ENCODE data around the gene C12orf42.

Gene C12orf42

DNA sequence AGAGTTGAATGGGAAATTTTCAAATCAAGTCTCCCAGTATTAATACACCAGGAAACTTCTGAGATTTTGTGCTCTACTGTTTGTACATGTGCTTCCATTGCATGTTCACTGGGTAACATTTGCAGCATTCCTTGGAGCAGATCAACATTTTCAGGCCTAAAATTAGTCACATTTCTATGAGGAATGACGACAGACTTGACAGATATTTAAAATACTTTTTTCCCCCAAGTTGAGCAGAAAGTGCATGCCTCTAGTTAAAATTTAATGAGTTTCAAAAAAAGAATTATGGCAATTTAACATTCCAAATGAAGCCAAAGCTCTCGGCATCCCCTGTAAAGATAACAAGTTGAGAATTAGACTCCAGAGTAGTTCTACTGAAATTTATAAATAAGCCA lies 72.3 kb downstream of the C12orf42 start:
- DNase-seq: no peak

DNA sequence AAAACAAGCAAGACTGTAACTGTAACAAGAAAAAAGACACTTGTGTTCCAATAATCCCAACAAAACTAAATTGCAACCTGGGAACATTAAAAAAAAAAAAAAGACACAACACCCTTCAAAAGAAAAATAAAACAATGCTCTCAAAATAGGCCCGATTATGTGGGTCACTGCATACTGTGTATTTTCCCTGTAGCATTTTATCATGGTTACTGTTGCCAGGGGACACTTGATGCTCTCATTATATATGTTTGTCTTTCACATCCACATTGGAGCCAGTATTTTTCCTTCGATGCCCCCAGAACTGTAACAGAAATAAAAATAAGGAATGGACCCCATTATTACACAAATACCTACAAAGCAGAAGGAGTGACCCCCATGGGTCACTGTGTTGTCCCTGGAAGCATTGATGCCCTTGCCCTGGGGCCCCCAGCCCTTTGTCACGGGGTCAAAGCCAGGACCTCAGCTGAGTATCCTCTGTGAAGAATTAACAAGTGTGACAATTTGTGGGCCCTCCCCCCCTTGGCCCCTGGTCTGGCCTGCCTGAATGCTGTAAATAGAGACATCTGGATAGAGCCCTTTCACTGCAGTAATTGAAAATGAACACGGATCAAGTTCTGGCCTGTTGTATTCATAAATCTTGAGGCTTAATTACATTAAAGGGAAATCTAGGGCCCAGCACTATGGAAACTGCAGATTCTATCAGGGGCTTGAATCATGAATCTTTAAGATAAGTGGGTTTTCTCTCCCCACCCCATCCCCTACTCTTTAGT lies 72.8 kb downstream of the C12orf42 start:
- DNase-seq: no peak

DNA sequence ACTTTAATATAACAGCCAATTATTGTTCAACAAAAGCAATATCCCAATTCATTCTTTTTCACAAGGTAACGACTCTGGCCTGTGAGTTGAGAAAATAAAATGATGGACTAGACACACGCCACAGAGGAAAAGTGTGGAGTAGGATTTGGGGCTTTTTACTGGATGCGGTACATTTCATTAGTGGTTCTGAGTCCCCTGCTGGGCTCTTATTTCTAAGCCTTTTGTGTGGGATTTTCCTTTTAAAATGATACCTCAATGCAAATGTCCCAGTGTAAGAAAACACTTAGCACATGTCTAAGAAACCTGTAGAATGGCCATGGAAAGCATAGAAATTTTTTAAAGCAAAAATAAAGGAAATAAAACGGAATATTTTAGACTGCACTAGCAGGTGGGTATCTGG lies 73.4 kb downstream of the C12orf42 start:
- DNase-seq: no peak

DNA sequence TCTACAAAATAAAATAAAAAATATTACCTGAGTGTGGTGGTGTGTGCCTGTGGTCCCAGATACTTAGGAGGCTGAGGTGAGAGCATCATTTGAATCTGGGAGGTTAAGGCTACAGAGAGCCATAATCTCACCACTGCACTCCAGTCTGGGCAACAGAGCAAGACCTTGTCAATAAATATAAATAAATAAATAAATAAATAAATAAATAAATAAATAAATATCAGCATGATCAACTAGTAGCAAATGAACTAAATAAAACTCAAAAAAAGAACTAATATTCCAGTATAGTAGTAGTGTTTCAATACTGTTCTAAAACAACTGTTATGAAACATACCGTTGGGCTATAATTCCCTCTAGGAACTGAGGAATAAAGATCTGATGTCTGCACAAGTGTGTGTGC lies 74.4 kb downstream of the C12orf42 start:
- DNase-seq: no peak

DNA sequence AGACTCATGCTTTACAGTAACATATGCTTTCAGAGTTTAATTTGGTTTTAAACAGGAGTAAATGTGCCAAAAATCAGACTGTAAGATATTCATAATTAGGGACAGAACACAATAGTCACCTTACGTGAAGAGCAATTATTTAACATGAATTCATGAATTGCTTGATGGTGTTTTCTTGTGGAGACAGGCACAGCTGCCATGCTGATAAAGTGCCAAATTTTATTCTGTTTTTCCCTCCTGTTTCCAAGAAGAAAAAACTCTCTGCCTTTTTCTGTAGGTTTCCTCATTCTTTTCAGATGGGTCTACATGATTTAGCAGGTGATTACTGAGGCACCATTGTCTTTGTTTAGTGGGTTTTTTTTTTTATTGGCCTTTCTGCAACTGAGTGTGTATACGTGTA lies 80.1 kb downstream of the C12orf42 start:
- DNase-seq: no peak

DNA sequence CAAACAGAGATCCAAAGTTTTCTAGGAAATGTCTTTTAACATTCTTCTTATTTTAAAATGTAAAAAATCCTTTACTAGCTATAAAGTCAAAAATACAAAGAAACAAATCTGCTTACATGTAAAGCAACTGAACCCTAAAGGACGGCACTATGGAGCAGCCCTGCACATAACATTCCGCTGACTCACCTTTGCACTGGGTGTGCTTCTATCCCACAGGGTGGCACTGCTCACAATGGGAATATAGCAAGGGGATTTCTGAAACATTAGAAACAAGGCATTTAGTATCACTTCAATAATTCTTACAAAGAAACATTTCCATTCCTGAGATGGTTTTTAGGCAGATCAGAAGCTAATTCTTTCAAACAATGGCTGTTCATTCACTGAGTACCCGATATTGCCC lies 94.3 kb downstream of the C12orf42 start:
- DNase-seq: no peak

DNA sequence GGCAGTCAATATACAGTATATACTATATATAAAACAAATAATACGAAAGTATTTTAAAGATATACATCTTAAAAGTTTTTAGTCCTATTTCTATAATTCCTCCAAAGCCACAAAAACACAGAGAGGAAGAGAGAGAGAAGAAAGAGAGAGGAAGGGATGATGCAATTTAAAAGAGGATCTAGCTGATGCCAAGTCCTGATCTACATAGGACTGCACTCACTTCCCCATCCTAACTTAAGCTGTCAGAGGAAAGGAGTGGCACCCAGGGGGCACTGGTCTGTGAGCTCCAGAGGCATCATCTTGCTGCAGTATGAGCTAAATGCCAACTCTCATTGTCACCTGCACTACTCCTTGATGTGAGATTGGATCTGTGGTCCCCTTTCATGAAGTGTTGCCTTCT lies 95.8 kb downstream of the C12orf42 start:
- no peak for DNase-seq

DNA sequence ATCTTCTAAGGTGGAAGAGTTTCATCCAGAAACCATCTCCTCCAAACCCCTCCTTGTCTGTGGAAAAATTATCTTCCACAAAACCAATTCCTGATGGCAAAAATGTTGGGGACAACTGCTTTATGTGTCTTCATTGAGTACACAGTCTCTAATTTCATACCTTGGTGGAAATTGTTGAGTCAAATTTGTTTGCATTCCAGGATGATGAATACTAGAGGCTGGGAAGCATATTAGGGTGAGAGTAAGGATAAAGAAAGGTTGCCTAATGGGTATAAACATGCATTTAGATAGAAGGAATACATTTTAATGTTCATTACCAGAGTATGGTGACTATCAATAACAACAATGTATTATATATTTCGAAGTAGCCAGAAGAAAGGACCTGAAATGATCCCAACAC lies 98.2 kb downstream of the C12orf42 start:
- no peak for DNase-seq

DNA sequence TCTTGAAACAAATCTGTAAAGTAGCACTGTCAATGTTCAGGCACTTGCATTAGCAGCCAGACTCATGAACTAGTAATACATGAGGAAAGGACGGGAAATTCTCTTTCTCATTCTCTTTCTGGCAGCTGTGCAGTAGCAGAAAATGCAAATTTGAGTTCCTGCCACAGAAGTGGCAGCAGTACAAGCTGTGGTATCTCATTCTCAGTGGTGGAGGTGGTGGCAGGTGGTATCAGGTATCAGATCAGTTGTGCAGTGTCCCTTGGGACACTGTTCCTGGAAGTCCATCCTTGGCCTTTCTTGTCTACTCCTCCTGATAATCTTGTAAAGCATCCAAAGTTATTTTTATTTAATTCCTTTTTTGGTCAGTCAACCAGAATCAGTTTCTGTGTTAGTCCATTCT lies 103.0 kb downstream of the C12orf42 start:
- DNase-seq: no peak

DNA sequence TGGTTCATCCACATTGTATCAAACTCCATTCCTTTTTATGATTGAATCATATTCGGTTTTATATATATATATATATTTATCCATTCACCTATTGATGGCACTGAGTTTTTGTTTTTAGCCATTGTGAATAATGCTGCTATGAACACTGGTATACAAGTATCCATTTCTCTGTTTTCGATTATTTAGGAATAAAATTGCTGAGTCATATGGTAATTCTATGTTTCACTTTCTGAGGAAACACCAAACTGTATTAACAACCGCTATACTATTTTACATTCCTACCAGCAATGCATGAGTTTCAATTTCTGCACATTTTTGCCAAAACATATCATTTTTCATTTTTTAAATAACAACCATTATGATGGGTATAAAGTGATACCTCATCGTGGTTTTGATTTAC lies 104.7 kb downstream of the C12orf42 start:
- no peak for DNase-seq

DNA sequence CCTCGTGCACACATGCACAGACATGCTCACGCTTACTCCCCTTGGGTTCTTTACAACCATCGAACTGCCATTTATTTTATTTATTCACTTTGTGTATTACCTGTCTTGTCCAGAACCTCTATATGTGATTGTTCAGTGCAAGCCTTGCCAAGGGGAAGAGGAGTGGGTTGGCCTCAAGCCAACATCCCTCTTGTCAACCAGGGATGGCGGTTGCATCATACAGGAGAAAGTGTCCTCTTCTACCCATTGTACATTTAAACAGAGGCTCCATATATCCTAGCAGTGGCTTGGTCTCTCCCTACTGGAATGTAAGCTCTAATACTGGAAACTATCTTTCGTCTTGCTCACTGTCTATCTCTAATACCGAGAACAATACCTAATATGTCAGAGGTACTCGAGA lies 108.4 kb downstream of the C12orf42 start:
- DNase-seq: no peak

DNA sequence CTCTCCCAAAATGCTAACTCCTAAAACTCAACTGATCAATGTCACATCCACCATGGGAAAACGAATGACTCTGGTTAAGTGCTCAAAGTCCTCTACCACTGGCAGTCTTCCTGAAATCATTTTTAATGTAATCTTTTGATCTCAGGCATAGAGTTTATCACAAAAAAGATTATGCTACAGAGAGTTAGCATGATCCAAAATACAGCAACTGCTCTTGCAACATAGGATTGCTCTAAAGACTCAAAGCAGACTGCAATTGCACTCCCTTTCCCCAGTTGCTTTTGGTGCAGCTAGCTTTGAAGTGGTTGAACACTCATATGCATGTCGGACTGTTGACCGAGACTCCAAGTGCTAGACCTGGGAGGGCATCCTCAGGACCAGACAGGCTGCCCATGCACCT lies 109.3 kb downstream of the C12orf42 start:
- DNase-seq: no peak

DNA sequence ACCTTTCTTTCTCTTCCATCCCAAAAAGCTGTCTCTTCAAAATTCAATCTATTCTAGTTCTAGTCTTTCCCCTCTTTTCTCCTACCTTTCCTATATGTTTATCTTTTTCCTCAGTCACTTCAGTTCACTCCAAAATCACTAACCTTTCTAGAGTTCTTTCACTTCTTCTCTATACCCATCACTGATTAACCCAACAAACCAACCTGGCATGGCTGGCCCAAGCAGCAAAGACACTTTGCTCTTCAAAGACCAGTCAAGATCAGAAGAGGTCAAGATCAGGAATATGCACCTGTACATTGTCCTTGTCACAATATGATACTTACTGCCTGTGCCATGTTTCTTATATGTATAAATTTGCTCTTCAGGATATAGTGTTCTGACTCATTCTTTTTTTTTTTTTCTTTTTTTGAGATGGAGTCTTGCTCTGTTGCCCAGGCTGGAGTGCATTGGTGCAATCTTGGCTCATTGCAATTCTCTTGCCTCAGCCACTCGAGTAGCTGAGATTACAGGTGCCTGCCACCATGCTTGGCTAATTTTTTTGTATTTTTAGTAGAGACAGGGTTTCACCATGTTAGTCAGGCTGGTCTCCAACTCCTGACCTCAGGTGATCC lies 112.9 kb downstream of the C12orf42 start:
- no peak for DNase-seq

DNA sequence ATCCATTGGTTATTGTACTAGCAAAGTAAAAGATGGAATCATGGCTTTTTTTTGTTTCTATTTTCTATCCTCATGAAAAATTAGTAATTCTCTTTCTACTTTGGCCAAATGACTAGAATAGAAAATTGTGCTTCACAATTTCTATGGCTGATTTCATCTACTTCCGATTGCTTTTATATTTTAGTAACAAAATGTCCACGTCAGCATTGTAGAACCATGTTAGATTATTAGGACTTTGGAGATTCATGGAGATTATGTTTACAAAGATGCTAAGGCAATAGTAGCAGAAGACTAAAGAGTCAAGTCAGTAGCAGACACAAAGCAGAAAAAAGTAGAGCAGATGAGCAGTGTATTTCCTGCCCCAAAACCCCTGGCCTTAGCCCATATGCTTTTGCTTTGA lies 113.6 kb downstream of the C12orf42 start:
- no peak for DNase-seq

DNA sequence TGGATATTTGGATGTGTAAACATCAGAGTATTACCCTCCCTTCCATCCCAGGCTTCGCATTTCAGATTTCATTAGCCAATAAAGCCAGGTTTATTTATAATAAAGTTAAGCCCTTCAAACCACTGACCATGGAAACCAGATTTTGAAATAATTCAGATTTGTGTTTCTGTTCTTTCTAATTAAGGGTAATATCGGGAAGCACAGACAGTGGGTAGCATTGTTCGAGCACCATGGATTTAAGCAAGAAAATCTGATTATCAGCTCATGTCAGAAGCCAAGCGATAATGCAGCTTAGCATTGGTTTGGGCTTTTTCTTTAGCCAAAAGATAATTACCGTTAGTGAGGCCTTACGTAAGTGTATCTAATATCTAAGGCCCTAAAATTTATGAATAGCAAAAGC lies 116.1 kb downstream of the C12orf42 start:
- no peak for DNase-seq

DNA sequence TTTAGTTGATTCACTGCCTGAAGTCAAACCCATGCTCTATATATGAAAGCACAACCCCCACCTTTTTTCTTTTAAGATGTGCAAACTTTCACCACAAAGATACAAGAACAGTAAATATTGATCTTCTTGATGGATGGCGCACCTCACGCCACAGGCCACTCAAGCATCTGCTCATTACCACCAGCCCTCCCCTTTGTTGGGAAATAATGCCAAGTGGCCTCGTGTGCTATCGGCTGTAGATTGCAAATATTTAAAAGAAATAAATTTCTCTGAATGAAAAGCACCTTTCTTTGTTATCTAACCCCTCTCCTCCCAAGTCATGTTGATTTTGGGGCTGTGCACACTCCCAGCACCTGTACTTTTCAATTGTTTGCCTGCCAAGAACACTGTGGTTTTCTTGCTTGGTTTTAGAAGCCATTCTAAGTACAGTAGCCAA lies 122.7 kb downstream of the C12orf42 start:
- no peak for DNase-seq

DNA sequence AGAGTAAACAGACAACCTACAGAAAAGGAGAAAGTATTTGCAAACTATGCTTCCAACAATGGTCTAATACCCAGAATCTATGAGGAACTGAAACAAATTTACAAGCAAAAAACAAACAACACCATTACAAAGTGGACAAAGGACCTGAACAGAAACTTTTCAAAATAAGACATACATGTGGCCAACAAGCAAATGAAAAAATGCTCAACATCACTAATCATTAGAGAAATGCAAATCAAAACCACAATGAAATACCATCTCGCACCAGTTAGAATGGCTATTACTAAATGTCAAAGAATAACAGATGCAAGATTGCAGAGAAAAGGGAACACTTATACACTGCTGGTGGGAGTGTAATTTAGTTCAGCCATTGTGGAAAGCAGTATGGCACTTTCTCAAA lies 125.8 kb downstream of the C12orf42 start:
- no peak for DNase-seq

DNA sequence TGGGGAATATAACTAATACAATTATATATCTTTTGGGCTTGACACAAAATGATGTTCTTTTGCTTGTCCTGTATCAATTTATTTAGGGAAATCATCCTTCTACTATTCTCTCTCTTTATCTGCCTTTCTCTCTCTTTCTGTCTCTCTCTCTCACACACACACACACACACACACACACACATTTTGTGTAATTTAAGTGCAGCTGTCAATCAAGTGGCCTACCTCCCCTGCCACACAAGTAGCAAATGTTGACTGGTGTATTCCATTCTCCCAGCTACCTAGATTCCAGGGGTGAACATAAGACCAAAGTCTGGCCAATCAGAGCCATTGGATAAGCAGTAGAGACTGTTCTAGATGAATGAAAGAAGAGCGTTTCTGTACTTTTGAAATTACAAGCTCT lies 127.6 kb downstream of the C12orf42 start:
- DNase-seq: no peak

DNA sequence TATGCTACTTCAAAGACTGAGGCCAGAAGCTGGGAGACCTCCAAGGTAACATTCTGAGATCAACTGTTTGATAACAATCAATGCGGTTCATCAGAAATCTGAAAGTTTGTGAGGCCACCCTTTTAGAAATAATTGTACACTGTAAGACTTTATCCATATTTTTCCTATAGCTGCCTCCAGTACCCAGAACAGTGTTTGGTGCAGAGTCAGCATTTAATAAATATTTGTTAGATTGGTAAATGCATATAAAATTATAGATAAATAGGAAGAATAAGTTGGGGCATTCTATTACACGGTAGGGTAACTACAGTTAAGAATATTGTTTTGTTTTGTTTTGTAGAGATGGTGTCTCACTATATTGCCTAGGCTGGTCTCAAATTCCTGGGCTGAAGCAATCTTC lies 141.4 kb downstream of the C12orf42 start:
- no peak for DNase-seq

DNA sequence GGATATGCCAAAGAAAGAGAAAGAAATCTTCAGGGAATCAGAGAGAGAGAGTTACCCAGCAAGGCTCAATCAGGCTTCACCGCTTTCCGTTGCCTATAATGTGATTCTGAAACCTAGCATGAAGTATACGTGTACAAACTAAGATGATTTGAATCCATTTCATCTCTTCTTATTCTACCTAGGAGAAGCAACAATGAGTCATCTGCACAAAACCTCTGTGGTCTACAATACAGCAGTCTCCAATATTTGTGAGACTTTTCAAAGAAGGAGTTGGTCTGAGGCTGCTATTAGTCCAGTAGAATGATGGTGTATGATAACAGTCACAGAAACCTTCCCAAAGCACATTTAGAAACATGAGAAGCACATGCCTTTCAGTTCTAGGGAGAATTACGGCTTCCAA lies 141.9 kb downstream of the C12orf42 start:
- DNase-seq: no peak

DNA sequence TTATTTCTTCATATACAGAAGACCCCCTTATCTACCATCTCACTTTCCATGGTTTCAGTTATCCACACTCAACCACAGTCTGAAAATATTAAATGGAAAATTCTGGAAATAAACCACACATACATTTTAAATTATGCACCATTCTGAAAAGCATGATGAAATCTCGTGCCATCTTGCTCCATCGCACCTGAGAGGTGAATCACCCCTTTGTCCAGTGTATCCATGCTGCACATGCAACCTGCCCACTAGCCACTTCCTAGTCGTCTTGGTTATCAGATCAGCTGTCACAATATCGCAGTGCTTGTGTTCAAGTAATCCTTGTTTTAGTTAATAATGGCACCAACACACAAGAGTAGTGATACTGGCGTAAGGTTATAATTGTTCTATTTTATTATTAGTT lies 145.7 kb downstream of the C12orf42 start:
- DNase-seq: no peak

DNA sequence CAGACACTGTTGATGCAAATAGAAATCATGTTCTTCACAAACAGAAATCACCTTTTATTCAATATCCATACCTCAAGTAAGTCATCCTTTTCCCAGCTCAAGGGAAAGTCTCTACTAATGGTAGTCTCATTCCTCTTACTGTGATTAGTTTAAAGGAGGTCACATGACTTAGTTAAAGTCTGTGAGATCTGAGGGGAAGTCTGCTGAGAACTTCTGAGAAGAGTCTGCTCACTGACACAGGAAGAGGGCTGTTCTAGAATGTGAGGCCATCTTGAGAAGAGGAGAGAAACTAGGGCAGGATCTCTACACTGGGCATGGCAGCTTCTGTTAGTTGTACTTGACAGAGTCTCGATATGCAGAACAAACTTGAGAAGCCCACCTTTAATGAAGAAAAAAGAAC lies 146.8 kb downstream of the C12orf42 start:
- no peak for DNase-seq

DNA sequence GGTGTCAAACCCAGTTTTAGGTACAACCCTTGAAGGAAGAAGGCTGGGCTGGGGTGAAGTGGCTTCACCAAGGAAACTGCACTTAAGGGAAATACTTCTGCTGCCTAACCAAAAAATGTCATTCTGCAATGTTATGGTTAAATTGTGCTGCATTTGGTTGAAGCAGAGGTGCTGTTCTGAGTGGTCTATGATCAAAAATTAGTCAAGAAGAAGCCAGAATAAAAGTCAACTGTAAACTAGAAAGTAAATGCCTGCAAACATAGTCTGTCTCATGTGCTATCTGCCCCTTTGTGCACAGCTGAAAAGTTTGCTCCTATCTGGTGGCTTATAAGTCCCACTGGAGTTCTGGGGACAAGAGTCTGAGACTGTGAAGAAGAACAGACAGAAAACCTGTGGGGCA lies 158.8 kb downstream of the C12orf42 start:
- no peak for DNase-seq

DNA sequence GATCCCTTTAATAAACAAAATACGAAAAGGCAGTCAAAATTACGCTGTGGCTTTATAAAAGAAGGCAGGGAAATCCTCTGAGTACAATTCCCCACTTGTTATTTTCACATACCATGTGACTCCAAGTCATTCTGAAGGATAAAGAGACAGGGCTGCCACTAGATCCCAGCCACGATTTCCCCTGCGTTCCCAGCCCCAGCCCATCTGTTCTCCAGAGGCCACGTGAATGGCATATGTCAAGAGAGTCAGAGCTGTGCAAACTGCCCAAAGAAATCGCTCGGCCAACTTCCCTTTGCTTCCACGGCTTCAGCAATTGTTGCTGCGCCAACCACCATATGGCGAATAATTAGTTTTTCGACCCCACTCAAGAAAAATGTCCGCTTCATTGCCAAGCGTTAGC lies 161.3 kb downstream of the C12orf42 start:
- DNase-seq: no peak

DNA sequence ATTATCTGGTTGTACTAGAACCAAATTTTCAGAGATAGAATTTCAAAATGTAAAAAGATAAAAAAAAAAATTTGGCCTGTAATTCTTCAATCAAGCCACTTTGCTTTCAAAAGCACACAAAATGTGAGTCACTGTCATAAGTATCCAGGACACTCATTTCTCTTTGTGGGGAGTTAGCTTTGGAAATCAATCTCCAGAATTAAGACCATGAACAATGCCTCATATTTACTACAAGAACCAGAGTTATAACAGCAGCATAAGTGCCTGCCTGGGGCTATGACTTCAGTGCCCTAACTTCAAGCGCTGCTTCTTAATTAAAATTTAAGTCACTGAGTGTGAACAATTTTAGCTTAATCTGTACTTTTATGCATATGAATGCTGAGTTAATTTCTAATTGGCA lies 162.1 kb downstream of the C12orf42 start:
- no peak for DNase-seq

All from left hindlimb (tissue), 1 donor.